CD4-positive, alpha-beta T cell treated with Interleukin-10 for 1 hour (primary cell): Measurements from ENCODE around the gene ELAVL1.
"Not testable (repeated sequence)": the region's sequence is repeated elsewhere in the genome, so short reads cannot be mapped to it uniquely, and the experiment has no call there.

ENCODE experiments used
- DNase-seq: peaks from one replicate; pipeline ENCODE4 v3.0.0-alpha.2; 2020

Gene ELAVL1

GRCh38 chr19:7968008-7968795, 37.2 kb downstream of the ELAVL1 start:
- DNase-seq, result no peak

DNA sequence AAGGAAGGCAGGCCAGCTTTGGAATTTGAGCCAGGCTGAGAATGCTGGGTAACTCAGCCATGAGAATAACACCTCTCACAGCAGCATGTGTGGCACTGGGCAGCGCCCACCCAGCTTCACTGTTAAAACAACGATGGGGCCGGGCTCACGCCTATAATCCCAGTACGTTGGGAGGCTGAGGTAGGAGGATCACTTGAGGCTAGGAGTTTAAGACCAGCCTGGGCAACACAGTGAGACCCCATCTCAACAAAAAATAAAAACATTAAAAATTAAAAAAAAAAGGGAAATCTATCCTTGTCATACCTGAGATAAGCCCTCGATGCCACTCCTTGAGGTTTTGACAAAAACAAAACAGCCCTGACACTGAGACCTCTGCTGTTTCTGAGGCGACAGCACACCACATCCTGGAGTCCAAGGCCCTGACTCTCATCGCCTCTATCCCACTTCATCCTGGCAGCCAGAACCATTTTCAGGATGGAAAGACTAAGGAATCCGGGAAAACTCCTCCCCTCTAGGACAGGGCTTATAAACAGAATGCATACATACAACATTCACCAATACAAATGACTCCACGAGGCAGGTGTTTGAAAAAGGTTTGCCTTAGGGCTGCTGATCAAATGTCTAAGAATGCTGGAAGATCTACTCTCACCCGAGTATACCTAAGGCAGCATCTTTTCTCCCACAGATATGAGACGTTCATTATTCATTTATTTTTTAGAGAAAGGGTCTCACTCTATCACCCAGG, 39.3 kb downstream of the ELAVL1 start:
- DNase-seq, result no peak

DNA sequence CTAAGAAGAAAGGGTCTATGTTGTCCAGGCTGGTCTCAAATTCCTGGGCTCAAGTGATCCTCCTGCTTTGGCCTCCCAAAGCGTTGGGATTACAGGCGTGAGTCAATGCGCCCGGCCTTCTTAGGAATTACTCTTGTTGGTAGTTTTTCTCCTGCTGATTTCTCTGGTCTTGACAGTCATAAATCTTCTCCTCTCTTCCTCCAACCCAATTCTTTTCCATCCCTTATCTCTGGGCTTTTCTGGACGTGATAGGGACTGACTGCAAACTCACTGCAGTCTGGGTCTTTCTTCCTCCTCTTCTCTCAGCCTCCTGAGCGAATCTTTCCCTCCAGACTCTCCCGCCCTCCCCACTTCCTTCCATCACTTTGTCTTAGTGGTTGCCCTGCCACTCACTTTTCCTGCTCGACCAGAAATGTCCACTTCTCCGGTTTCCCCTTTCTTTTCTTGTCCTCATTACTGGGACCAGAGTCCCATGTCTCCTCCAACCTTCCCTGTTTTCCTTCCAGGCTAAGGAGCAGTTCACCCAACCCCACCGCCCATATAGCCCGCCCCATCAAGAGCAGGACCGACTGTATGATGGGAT, 40.1 kb downstream of the ELAVL1 start:
- no peak for DNase-seq

GRCh38 chr19:7963566-7963965, 41.9 kb downstream of the ELAVL1 start:
- no peak for DNase-seq

- DNase-seq, result no peak
Observed at GRCh38 chr19:7962644-7963268, 42.7 kb downstream of the ELAVL1 start.

DNA sequence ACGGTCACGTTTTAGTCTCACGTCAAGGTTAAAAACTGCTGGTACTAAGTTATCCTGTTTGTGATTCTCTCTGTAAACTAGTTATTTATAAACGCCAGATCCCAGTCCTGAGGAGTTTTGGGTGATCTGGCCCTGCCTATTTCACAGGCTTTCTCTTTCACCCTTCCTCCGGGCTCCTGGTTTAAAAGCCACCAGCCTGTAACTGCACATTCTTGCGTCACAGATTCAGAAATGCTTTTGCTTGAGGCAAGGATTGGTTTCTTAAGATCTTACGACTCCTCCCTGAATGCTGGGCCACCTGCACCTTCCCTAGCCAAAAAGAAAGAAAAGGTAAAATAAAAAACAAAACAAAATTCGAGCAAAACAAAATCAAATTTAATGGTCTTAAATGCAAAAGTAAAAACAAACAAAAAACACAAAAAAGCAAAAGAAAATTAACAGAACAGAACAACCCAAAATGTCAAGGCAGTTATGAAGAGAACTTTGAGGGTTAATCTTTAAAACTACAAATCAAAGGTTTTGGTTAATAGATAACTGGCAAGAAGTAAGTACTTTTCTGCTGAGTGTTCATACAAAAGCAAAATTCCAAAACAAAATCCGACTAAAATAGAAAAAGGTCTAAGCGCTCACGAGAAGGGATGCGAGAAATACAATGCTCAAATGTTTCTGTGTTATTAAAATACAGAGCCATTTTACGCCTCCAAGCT, 43.4 kb downstream of the ELAVL1 start:
- DNase-seq, result no peak

DNA sequence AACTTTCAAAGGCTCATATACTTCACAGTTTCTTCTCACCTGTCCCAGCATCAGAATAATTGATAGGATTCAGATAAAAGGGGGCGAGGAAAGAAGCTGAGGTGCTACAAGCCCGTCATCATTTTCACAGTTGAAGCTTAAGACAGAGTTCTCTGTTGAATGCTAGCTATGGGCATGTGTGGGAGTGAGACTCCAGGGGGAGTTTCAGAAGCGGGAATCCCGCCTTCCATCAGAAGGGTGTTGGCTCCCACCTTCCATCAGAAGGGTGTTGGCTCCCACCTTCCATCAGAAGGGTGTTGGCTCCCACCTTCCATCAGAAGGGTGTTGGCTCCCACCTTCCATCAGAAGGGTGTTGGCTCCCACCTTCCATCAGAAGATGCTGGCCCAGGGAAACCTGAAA, 44.4 kb downstream of the ELAVL1 start:
- not testable (repeated sequence) for DNase-seq

GRCh38 chr19:7959211-7959610, 46.2 kb downstream of the ELAVL1 start:
- no peak for DNase-seq

DNA sequence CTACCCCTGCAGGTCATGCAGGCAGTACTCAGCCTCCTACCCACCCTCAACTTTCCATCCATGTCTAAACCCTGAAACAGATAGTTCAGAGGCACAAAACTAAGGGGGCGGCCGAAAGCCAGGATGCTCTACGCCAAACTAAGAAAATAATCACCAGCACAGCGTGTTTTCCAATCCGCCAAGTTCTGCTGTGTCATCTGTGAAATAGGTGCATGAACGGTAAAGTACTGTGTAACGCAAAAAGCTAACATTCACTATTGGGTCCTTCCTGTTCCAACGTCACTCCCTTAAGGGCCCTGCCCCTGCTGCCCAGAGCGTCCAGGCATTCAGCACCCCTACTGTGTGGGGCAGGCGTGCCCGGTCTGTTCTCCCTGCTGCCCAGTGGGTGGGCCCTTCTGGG, 49.7 kb downstream of the ELAVL1 start:
- no peak for DNase-seq

DNA sequence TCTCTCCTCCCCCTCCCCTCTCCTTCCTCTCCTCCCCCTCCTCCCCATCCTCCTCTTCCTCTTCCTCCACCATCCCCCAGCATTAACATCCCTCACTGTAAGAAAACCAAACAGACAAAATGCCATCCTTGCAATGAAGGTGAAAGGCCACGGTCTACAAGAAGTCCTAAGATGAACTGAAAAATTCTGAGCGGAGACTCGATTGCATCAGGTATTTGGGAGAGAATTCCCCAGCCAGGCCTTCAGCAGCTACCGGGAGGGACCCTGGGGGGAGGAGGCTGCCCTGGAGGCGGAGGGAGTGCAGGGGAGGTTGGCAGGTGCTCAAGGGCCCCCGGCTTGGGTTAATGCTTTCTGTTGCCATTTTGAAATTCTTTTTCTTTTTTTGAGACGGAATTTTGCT, 51.9 kb downstream of the ELAVL1 start:
- no peak for DNase-seq

DNA sequence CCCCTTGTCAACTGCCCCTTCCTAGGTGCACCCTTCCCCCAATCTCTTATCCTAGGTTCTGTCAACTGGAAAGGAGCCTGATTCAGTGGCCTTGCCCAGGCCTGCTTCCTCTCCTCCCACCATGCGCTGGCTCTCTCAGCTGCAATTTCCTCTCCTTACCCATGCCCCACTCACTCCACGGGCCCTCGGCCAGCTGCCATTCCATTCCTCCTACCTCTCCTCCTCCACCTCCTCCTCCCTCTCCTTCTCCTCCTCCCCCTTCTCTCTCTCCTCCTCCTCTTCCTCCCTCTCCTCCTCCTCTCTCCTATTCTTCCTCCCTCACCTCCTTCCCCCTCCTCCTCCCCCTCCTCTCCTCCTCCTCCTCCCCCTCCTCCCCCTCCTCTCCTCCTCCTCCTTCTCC, 52.4 kb downstream of the ELAVL1 start:
- no peak for DNase-seq

DNA sequence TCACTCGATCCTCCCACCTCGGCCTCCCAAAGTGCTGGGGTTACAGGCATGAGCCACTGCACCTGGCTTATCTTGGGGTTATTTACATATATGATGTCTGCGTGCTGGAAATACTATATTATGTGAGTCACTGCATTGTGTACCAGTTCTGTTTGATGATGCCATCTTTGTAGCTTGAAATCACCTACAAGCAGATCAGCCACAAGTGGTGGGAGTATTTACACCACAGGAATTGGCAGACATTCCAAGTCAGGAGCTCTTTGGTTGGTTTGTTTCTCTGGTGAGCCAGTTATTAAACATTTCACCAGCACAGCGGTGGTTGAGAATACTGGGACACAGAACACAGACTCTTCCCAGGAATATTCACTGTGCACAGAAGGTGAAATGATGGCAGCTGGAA, 57.5 kb downstream of the ELAVL1 start:
- no peak for DNase-seq

- DNase-seq, result peak; percentile 90
Observed at GRCh38 chr19:7944177-7944761, 61.2 kb downstream of the ELAVL1 start.

- DNase-seq, result peak; percentile 99
Observed at GRCh38 chr19:7943444-7944176, 61.8 kb downstream of the ELAVL1 start, which contains the start of gene TIMM44. TSS of gene TIMM44 (minus strand) at chr19:7943666. CDS start at chr19:7943651, 15 bp downstream.

- DNase-seq, result peak; percentile 21
Observed at GRCh38 chr19:7942981-7943443, 62.4 kb downstream of the ELAVL1 start.

- DNase-seq, result no peak
Observed at GRCh38 chr19:7941895-7942596, 63.4 kb downstream of the ELAVL1 start.

DNA sequence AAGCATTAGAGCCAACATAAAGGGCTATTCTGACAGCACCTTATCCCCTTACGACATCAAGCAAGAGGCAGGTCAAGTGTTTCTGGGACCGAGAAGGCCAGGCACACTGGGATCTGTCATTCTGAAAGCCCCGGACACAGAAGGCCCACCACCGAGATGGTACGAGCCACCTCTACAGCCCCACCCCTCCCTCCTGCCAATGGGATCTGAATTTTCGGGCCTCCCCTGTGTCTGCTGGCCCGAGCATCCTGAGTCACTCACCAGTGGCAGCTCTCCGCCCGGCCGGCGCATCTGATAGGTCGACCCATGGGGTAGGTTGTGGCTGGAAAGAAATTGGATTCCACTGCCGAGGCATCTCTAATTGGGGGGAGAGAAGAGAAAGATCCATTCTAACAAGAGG, 64.6 kb downstream of the ELAVL1 start:
- no peak for DNase-seq

DNA sequence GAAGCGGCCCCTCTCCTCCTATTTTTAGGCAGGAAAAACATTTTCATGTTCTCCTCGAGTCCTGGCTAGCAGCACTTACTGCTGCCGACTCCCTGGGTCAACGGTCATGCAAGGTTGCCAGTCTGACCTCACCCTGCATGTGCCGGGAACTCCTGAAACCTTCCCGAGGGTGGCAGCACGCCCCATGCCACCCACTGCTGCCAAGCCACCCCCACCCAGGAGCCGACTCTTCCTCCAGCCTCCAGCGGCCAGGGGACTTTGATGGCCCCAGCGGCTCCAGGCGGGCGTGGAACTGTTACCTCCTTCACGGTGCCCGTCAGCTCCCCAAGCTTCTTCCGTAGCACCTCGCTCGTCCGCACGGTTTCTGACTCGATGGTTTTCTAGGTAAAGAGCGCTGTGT, 70.7 kb downstream of the ELAVL1 start:
- no peak for DNase-seq

DNA sequence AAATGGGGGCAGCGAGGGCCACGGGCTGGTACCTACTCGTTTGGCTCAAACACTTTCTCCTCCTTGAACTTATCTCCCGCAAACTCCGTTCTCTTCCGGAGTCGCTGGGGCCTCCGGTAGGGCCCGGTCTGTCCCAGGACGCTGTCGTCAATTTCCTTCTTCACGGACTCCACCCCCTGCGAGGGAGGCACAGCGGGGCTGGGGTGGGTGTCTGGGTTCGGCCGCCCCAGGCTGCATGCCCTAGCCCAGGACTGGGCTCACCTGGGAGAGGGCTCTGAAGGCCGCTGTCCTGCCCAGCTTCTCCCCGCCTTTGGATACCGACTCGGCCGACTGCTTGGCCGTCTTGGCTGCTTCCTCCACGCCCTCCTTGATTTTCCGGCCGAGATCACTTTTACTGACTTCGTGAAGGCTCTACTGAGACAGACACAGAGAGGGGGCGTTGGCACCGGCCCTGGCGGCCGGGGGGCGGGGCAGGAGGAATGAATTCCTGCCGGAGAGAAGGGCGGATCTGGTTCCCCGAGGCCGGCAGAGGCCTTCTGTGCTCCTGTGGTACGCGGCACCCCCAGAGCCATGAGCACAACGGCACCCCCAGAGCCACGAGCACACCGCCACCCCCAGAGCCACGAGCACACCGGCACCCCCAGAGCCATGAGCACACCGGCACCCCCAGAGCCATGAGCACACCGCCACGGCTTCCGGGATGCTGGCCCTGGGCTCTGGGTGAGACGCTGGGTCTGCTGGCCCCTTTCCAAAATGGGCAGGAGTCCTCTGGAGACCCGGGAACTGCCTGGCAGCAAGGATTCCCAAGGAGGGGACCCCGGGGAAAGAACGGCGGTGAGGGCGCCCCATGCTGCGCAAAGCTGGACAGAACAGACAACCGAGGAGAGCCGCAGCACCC, 71.4 kb downstream of the ELAVL1 start:
- DNase-seq, result no peak

DNA sequence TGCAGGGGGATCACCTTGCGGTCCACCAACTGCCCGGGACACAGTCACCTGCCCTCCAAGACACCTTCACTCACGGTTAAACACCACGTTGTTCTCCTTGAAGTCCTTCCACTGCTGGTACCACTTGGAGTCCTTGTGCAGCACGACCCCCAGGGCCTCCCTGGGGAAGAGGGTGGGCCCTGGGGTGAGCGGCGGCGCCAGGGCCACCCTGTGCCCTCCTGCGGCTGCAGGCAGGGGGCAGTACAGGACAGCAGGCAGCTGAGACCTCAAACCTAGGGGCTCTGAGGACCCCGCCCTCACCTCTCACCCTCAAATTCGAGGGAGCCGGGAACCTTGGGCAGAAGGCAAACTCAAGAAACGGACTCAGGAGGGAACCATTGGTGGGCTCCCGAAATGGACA, 72.0 kb downstream of the ELAVL1 start:
- no peak for DNase-seq
